ENCODE data around the gene PRKCH.

DNA sequence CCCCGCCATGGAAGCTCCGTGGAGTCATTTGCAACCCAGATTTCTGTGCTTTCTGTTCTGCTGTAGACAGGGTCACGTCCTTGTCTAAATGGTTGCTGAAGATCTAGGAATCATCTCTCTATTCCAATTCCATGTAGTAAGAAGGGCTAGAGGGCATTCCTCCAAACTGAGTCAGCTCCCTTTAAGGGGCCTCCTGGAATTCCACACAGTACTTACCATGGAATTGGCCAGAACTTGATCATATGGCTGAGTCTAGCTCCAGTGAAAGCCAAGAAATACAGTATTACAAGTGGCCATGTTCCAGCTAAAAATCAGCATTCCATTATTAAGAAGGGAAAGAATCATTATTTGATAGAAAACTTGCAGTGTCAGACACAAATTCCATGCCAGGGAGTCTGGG lies 171.9 kb downstream of the PRKCH start:
- TF ChIP-seq POLR2AphosphoS5 (IDR thresholded peaks at IDR 0.05; ENCODE audit: low read length) (no peak), MXI1 (IDR thresholded peaks at IDR 0.05; ENCODE audit: low read depth, low read length) (no peak), STAT1 (conservative IDR thresholded peaks at IDR 0.05) (no peak), NRF1 (conservative IDR thresholded peaks at IDR 0.05; ENCODE audit: low read depth, low read length) (no peak), IKZF2 (IDR thresholded peaks at IDR 0.05) (no peak), EGR1 (IDR thresholded peaks at IDR 0.05; ENCODE audit: borderline replicate concordance in 1 of 2, low read depth in 2 of 2, low read length in 2 of 2) (no peak), YY1 (IDR thresholded peaks at IDR 0.05; ENCODE audit: low read depth, low read length) (no peak), YBX1 (IDR thresholded peaks at IDR 0.05) (no peak), FOS (IDR thresholded peaks at IDR 0.05; ENCODE audit: borderline replicate concordance, extremely low read depth, insufficient read length) (no peak)
- TF ChIP-seq, protein P1, sequence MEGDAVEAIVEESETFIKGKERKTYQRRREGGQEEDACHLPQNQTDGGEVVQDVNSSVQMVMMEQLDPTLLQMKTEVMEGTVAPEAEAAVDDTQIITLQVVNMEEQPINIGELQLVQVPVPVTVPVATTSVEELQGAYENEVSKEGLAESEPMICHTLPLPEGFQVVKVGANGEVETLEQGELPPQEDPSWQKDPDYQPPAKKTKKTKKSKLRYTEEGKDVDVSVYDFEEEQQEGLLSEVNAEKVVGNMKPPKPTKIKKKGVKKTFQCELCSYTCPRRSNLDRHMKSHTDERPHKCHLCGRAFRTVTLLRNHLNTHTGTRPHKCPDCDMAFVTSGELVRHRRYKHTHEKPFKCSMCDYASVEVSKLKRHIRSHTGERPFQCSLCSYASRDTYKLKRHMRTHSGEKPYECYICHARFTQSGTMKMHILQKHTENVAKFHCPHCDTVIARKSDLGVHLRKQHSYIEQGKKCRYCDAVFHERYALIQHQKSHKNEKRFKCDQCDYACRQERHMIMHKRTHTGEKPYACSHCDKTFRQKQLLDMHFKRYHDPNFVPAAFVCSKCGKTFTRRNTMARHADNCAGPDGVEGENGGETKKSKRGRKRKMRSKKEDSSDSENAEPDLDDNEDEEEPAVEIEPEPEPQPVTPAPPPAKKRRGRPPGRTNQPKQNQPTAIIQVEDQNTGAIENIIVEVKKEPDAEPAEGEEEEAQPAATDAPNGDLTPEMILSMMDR (IDR thresholded peaks at IDR 0.05 in 2 of 3, conservative IDR thresholded peaks at IDR 0.05 in 1 of 3; ENCODE audit: control insufficient read depth in 2 of 3, extremely low read depth in 1 of 3, insufficient read depth in 1 of 3, low read depth in 3 of 3, low read length in 3 of 3), result no peak
- TF ChIP-seq, protein P2, sequence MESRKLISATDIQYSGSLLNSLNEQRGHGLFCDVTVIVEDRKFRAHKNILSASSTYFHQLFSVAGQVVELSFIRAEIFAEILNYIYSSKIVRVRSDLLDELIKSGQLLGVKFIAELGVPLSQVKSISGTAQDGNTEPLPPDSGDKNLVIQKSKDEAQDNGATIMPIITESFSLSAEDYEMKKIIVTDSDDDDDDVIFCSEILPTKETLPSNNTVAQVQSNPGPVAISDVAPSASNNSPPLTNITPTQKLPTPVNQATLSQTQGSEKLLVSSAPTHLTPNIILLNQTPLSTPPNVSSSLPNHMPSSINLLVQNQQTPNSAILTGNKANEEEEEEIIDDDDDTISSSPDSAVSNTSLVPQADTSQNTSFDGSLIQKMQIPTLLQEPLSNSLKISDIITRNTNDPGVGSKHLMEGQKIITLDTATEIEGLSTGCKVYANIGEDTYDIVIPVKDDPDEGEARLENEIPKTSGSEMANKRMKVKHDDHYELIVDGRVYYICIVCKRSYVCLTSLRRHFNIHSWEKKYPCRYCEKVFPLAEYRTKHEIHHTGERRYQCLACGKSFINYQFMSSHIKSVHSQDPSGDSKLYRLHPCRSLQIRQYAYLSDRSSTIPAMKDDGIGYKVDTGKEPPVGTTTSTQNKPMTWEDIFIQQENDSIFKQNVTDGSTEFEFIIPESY (IDR thresholded peaks at IDR 0.05), result no peak

All from GM12878 (cell line).